GM19455 (cell line): ENCODE measurements around the gene GFM2.
"Not testable (repeated sequence)": the region's sequence is repeated elsewhere in the genome, so short reads cannot be mapped to it uniquely, and the experiment has no call there.

Experiments
- ATAC-seq: cut with Tn5 transposase; IDR thresholded peaks from one replicate; pipeline ENCODE4 v1.9.1; 2021; ENCODE audit not compliant: unreplicated experiment

The GFM2 gene, protein sequence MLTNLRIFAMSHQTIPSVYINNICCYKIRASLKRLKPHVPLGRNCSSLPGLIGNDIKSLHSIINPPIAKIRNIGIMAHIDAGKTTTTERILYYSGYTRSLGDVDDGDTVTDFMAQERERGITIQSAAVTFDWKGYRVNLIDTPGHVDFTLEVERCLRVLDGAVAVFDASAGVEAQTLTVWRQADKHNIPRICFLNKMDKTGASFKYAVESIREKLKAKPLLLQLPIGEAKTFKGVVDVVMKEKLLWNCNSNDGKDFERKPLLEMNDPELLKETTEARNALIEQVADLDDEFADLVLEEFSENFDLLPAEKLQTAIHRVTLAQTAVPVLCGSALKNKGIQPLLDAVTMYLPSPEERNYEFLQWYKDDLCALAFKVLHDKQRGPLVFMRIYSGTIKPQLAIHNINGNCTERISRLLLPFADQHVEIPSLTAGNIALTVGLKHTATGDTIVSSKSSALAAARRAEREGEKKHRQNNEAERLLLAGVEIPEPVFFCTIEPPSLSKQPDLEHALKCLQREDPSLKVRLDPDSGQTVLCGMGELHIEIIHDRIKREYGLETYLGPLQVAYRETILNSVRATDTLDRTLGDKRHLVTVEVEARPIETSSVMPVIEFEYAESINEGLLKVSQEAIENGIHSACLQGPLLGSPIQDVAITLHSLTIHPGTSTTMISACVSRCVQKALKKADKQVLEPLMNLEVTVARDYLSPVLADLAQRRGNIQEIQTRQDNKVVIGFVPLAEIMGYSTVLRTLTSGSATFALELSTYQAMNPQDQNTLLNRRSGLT

DNA sequence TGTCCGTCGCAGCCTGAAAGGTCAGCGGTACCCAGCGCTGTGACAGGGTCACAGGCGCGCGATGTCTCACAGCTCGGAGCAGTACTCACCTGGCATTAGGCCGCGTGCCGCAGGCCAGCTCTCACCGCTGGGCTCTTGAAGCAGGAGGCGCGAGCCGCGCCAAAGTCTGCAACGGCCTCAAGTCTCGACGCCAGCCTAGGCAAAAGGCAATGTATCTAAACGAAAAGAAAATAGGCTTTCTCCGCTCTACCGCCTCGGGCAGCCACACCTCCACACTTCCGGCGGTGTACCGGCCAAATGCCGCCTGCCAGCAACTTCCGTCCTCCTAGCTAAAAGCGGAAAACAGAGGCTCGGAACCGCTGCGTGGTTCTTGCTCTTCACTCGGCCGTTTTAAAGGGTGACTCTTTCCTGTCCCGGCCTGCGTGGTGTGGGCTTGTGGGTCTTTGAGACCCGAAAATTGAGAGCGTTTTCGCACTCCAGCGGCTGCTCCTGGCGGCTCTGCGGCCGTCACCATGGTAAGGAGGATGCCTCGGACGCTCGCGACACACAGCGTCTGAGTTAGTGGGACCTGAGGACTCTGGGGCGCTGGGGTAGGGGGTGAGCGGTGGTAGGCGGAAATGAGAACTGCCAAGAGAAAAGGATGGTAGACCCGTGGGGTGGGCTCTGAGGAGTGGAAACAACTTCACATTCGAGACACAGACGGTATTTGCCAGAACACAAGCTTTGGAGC, at the start of gene GFM2, which contains the start of gene NSA2:
GFM2 (minus strand) TSS at position 269 of the 730 bp plus-strand sequence. CDS start 3,375 bp downstream, outside the sequence.
NSA2 (plus strand) TSS at position 401 of the 730 bp plus-strand sequence; CDS start at position 513, 112 bp downstream.
- ATAC-seq: peak; percentile 87

DNA sequence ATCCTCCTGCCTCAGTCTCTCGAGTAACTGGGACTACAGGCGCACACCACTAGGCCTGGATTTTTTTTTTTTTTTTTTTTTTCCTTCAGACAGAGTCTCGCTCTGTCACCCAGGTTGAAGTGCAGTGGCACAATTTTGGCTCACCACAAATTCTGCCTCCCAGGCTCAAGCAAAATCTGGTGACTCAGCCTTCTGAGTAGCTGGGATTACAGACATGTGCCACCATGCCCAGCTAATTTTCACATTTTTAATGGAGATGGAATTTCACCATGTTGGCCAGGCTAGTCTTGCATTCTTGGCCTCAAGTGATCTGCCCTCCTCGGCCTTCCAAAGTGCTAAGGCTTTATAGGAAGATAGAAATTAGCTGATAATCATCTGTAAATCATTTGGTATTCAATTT, 44.0 kb upstream of the GFM2 start:
- ATAC-seq: no peak

GRCh38 chr5:74801941-74802340, 35.0 kb upstream of the GFM2 start:
- ATAC-seq: no peak

DNA sequence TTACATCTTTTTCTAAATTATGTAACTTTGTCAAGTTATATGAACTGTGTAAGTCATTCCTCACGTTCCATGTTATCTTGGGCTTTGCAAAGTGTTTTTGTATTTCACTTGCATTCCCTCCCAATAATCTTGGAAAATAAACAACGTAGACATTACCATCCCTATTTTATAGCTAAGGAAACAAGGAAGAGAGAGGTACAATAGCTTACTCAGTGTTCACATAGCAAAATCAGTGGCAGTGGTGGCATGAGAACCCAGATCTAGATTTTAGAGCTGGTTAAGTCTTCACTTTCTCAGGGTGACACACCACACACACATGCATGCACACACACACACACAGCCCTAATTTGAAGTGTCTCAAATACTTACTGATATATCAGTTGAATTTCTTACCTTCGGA, 34.3 kb upstream of the GFM2 start:
- no peak for ATAC-seq

GRCh38 chr5:74798977-74799911, 32.3 kb upstream of the GFM2 start:
- ATAC-seq: no peak

- not testable (repeated sequence) for ATAC-seq
Measured at GRCh38 chr5:74791669-74792068, 24.8 kb upstream of the GFM2 start.

DNA sequence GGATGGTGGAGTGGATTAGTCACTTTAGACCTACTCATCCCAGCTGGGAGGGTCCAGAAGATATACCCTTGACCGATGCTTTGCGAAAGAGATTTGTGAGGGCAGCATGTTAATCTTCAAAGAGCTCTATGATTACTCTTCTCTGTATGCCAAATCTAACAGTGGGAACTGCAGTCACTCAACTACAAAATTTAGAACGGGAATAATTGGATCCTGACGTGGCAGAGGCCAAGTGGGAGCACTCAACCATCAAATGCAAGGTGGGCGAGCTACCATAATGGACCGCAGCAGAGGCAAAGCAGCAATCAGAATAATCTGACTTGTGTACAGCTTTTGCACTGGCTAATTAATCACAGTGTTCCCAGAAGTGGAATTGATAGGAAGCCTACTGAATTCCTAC, 20.5 kb upstream of the GFM2 start:
- ATAC-seq: no peak

DNA sequence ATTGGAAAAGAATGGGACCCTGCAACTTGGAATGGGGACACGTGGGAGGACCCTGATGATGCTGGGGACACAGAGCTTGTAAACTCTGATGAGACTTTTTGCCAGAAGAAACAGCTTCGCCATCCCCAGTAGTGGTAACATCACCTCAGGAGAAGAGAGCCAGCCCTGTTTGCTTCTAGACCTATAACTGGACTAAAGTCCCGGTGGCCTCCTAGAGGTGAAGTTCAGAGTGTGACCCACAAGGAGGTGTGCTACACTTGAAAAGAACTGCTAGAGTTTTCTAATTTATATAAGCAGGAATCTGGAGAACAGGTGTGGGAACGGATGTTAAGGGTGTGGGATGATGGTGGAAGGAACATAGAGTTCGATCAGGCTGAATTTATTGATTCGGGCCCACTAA, 19.9 kb upstream of the GFM2 start:
- ATAC-seq: no peak

DNA sequence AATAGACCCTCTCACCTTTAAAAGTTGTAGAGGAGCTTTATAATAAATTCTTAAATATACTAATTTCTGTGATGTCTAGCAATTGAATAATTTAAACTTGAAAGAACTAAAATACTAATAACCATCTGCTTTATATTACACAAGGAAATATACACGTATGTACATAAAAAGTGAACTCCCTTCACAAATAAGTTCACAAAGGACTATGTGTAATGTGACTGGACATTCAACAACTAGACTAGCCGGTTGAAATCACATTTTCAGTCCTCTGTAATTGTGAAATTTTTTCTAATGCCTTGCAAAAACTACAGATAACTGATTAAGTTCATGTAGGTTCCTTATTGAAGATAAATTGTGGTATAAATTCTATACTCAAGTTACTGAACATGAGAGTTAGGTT, 11.7 kb upstream of the GFM2 start:
- ATAC-seq: no peak

GRCh38 chr5:74772359-74772758, 5.4 kb upstream of the GFM2 start:
- no peak for ATAC-seq

GRCh38 chr5:74767579-74767913, 629 bp upstream of the GFM2 start:
- peak; percentile 20 for ATAC-seq

- peak; percentile 39 for ATAC-seq
Measured at GRCh38 chr5:74766418-74766848, 484 bp downstream of the GFM2 start.

GRCh38 chr5:74765929-74766328, 988 bp downstream of the GFM2 start:
- no peak for ATAC-seq

DNA sequence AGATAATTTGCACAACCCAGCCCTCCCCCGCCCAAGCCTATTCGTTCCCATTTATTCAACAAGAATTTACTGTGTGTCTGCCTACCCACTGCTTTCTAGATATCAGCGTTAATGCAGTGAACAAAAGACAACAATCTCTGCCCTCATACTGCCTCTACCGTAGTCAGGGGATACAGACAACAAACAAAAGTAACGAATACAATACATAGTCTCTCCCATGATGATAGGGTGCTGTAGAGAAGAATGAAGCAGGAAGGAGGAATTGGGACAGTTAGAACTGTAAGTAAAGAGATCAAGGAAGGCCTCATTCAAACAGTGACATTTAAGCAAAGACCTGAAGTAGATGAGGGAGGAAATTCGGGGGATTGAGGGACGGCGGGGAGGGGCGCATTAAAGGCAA, 1.7 kb downstream of the GFM2 start:
- ATAC-seq: no peak

GRCh38 chr5:74763504-74763903, 3.4 kb downstream of the GFM2 start:
- no peak for ATAC-seq

- no peak for ATAC-seq
Measured at GRCh38 chr5:74762599-74762998, 4.3 kb downstream of the GFM2 start.

DNA sequence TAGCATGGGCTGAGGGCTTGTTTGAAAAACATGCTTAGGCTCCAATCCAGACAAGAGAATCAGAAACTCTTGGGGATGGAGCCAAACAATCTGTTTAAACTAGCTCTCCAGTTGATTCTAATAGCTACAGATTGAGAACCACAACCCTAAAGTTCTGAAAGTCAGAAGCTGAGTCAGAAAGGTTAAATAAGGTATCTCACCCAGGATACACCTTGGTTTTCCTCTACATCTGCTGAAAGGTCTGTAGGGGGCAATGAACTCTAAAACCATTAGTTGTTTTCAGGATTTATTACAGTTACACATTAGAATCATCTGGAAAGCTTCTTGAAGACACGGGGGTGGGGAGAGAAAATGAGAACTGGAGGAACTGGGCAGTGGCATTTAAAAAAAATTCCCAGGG, 5.7 kb downstream of the GFM2 start:
- ATAC-seq: no peak

DNA sequence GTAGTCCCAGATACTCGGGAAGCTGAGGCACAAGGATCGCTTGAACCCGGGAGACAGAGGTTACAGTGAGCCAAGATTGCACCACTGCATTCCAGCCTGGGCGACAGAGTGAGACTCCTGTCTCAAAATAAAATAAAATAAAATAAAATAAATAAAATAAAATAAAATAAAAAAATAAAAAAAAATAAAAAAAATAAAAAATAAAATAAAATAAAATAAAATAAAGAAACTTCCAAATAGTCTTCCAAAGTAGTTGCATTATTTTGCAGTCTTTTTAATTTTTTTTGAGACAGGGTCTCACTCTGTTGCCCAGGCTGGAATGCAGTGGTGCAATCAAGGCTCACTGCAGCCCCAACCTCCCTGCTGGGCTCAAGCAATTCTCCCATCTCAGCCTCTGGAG, 18.2 kb downstream of the GFM2 start:
- ATAC-seq: not testable (repeated sequence)

DNA sequence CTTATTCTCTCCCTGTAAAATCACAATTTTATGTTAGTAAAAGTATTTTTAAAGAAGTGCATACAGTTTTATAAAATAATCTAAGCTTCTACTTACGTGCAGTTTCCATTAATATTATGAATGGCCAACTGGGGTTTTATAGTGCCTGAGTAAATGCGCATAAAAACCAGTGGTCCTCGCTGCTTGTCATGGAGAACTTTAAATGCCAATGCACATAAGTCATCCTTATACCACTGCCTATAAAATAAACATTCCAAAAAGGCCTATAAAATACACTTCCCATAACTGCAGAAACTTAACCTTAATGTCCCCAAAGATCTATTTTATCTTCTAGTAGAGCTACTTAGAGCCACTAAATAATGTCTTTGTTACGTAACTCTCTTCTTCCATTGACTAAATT, 28.5 kb downstream of the GFM2 start:
- no peak for ATAC-seq

DNA sequence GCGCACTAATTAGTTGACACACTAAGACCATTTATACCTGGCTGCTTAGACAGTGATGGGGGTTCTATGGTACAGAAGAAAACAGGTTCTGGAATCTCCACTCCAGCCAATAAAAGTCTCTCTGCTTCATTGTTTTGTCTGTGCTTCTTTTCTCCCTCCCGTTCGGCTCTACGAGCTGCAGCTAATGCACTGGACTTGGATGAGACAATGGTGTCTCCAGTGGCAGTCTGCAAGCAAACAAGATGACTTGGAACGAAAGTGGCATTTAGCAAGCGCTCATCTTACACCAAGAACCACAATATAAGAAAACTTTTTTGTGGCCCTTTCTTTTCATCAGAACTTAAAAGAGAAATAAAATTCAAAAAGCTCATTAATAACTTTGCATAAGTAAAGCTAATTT, 30.2 kb downstream of the GFM2 start:
- no peak for ATAC-seq
